K562 (cell line): Measurements from ENCODE around the gene SGK1. TPM values are rescaled to one million over a fixed set of nuclear protein-coding genes. Genes with fewer than 3 reads are reported as not detected.

ENCODE experiments used
- ATAC-seq: fragments of 200-7000 bp; cut with Tn5 transposase; 3 replicates; pipeline ENCODE4 v1.9.1; 2020; ENCODE audit warnings: moderate library complexity
- BruUV-seq: library from RNA; stranded (reverse); fragments of 400-500 nt; replicated peaks from 2 replicates; lab custom pipeline; 2021; lab: Mats Ljungman, UMichigan
- CTCF ChIA-PET: fragments of 300-600 bp; formaldehyde crosslinking; extraction: SDS; loops from one replicate; lab custom pipeline; 2021; ENCODE audit warnings: low intra/inter-chr PET ratio; lab: Yijun Ruan, JAX
- POLR2A ChIA-PET: fragments of 300-600, 350-650 bp; sonication (Branson Sonifier 250); formaldehyde crosslinking; extraction: SDS; loops from one replicate; lab custom pipeline; 2021; ENCODE audit warnings: antibody characterized with exemption, inconsistent platforms; lab: Yijun Ruan, JAX
- DNase-seq, 4 experiments: peaks; one replicate each; pipeline versions ENCODE4 v3.0.0 to v3.0.0-alpha.2; 2011 to 2018; ENCODE audit warnings: low spot score in 3 of 4, mixed read lengths in 3 of 4; ENCODE audit errors: extremely low read depth in 1 of 4
- FAIRE-seq: peaks from 2 replicates; lab custom pipeline; 2011; peaks lifted over from hg19 to GRCh38; lab: Jason Lieb, UNC
- H2AFZ ChIP-seq: 2 replicates; pipeline ENCODE4 v1.6.0; 2011; ENCODE audit warnings: low read depth, low read length, control low read depth, inconsistent platforms
- H3K27ac ChIP-seq: fragments of 200-600 bp; 3 replicates; pipeline ENCODE4 v1.8.0; 2011; ENCODE audit warnings: low read depth, mild to moderate bottlenecking, control low read depth, inconsistent platforms, low read length, moderate library complexity, mixed read lengths; ENCODE audit errors: extremely low read depth
- H3K27me3 ChIP-seq, 2 experiments: fragments of 300-600 bp in 1 of 2; 2 replicates in 1 of 2; 3 replicates in 1 of 2; pipeline versions ENCODE4 v1.6.0 to v1.8.0; 2011; ENCODE audit warnings: inconsistent platforms in 2 of 2, low read length in 2 of 2, mild to moderate bottlenecking in 1 of 2, mixed read lengths in 1 of 2, moderate library complexity in 1 of 2; ENCODE audit not compliant: control insufficient read depth in 2 of 2, insufficient read depth in 2 of 2
- H3K36me3 ChIP-seq: fragments of 300-600 bp; 3 replicates; pipeline ENCODE4 v1.8.0; 2011; ENCODE audit warnings: mild to moderate bottlenecking, low read length, inconsistent platforms; ENCODE audit not compliant: control insufficient read depth, insufficient read depth
- H3K4me1 ChIP-seq, 2 experiments: fragments of 200-600 bp in 1 of 2; replicated peaks in 1 of 2; 2 replicates in 1 of 2; 3 replicates in 1 of 2; pipeline versions ENCODE4 v1.5.1 to v1.8.0; 2011; ENCODE audit warnings: inconsistent platforms in 2 of 2, low read length in 2 of 2, mild to moderate bottlenecking in 1 of 2, mixed read lengths in 1 of 2, moderate library complexity in 1 of 2; ENCODE audit not compliant: control insufficient read depth in 2 of 2, insufficient read depth in 2 of 2
- H3K4me2 ChIP-seq: 2 replicates; pipeline ENCODE4 v1.6.1; 2011; ENCODE audit warnings: low read length, control low read depth, inconsistent platforms, mixed read lengths; ENCODE audit not compliant: insufficient read depth
- H3K4me3 ChIP-seq: fragments of 200-600 bp; sonication (generic), shearing (Covaris generic); 2 replicates; pipeline ENCODE4 v1.5.1; 2016; ENCODE audit warnings: control low read depth, inconsistent platforms
- H3K79me2 ChIP-seq: fragments of 200-600 bp; 3 replicates; pipeline ENCODE4 v1.8.0; 2011; ENCODE audit warnings: low read length, inconsistent platforms; ENCODE audit not compliant: control insufficient read depth, insufficient read depth
- H3K9ac ChIP-seq, 2 experiments: 2 replicates each; pipeline versions ENCODE4 v1.6.0 to v1.6.1; 2011; ENCODE audit warnings: low read depth in 2 of 2, low read length in 2 of 2, control low read depth in 1 of 2, inconsistent platforms in 1 of 2, mild to moderate bottlenecking in 1 of 2, mixed read lengths in 1 of 2; ENCODE audit not compliant: insufficient read depth in 1 of 2
- H3K9me1 ChIP-seq: one replicate; pipeline ENCODE4 v1.6.0; 2011; ENCODE audit warnings: inconsistent platforms, mild to moderate bottlenecking, low read length, moderate library complexity; ENCODE audit not compliant: control insufficient read depth, insufficient read depth
- H3K9me3 ChIP-seq: replicated peaks from 2 replicates; pipeline ENCODE4 v1.5.1; 2011; ENCODE audit warnings: low read depth, low read length, inconsistent platforms; ENCODE audit not compliant: control insufficient read depth, insufficient read depth
- H4K20me1 ChIP-seq: replicated peaks from 2 replicates; pipeline ENCODE4 v1.6.1; 2011; ENCODE audit warnings: low read length, inconsistent platforms, mixed read lengths; ENCODE audit not compliant: control insufficient read depth, insufficient read depth
- ARNT ChIP-seq, 2 experiments: fragments of 450-650 bp; IDR thresholded peaks; 2 replicates each; pipeline ENCODE4 v1.6.1; 2016; ENCODE audit warnings: mild to moderate bottlenecking in 1 of 2
- CBX2 ChIP-seq: fragments of 200-600 bp; sonication (generic); IDR thresholded peaks from one replicate; pipeline ENCODE4 v1.6.1; 2012; ENCODE audit warnings: mild to moderate bottlenecking, low read length, inconsistent platforms; ENCODE audit not compliant: insufficient read depth, poor library complexity, severe bottlenecking
- CEBPZ ChIP-seq: fragments of 150-350 bp; IDR thresholded peaks from 2 replicates; pipeline ENCODE4 v1.6.1; 2014; ENCODE audit warnings: low read depth, mild to moderate bottlenecking, low read length, borderline replicate concordance
- CUX1 ChIP-seq: fragments of 200-800 bp; sonication (Bioruptor generic); IDR thresholded peaks from 2 replicates; pipeline ENCODE4 v1.6.1; 2016; ENCODE audit warnings: missing genetic modification characterization, missing compliant biosample characterization
- FOXP1 ChIP-seq: sonication (generic); formaldehyde crosslinking; IDR thresholded peaks from 2 replicates; pipeline ENCODE4 v1.8.0; 2022; ENCODE audit warnings: mild to moderate bottlenecking, missing genetic modification reagents
- HIVEP1 ChIP-seq: fragments of 250-450 bp; sonication (Bioruptor Pico); IDR thresholded peaks from 2 replicates; pipeline ENCODE4 v1.4.0; 2020; ENCODE audit warnings: mild to moderate bottlenecking
- SMARCA4 ChIP-seq: fragments of 450-650 bp; IDR thresholded peaks from 2 replicates; pipeline ENCODE4 v1.6.1; 2016
- TBL1XR1 ChIP-seq, 2 experiments: IDR thresholded peaks; 2 replicates each; pipeline ENCODE4 v1.6.1; 2012; ENCODE audit warnings: improper control_type of control experiment in 2 of 2, low read length in 2 of 2, mild to moderate bottlenecking in 1 of 2
- ZHX1 ChIP-seq: fragments of 150-350 bp; conservative IDR thresholded peaks from 2 replicates; pipeline ENCODE4 v1.6.1; 2014; ENCODE audit warnings: low read length
- WGBS: fragments of 100-300 bp; shearing (Covaris generic); methylation state at CpG from one replicate; pipeline ENCODE4 v1.1.6; 2016; ENCODE audit warnings: low coverage, mixed read lengths; ENCODE audit not compliant: insufficient coverage; ENCODE audit errors: missing lambda C conversion rate; 5-methylcytosine and 5-hydroxymethylcytosine counted together
- in situ Hi-C: fragments of 300-500 bp; cut with MboI; formaldehyde crosslinking; loops from 4 replicates; pipeline ENCODE4 v1.15.0; 2018; ENCODE audit warnings: inconsistent platforms, mixed read lengths
- intact Hi-C: fragments of 100-400 bp; cut with micrococcal nuclease; formaldehyde crosslinking; loops from 2 replicates; pipeline ENCODE4 v1.14.2; 2022
- polyA plus RNA-seq, 8 experiments: library from polyadenylated mRNA; depleted of rRNA in 4 of 8; stranded (reverse) in 5 of 8; unstranded in 3 of 8; fragments of >200 nt; fragmentation: Nextera tagmentation in 2 of 8; fragmentation: Illumina TruSeq in 1 of 8; extraction: Ambion mirVana in 2 of 8; extraction: Trizol in 1 of 8; gene quantifications; 2 replicates each; pipeline versions ENCODE4 v1.2.1 to v1.2.3, GENCODE V29; 2011 to 2014; ENCODE audit warnings: inconsistent platforms in 1 of 8, missing spikeins in 1 of 8
- total RNA-seq, 7 experiments: library from RNA; depleted of rRNA in 6 of 7; stranded (reverse); fragments of >200 nt in 6 of 7; fragmentation: Illumina TruSeq in 2 of 7; extraction: Trizol in 2 of 7; gene quantifications; 2 replicates each; pipeline versions ENCODE4 v1.2.1 to v1.2.3, GENCODE V29; 2011 to 2021; ENCODE audit warnings: low replicate concordance in 1 of 7
- TF ChIP-seq, protein P1 (sequence below): sonication (generic); formaldehyde crosslinking; IDR thresholded peaks from 2 replicates; pipeline ENCODE4 v1.9.0; 2022; ENCODE audit warnings: mild to moderate bottlenecking, missing genetic modification reagents

The SGK1 gene
- total and polyA plus RNA-seq, 9 of the 15 experiments (the other 6 are each of a cell fraction or from before 2014, with no cell fraction given) = 3.5 to 7.2 (median 3.9) TPM

DNA sequence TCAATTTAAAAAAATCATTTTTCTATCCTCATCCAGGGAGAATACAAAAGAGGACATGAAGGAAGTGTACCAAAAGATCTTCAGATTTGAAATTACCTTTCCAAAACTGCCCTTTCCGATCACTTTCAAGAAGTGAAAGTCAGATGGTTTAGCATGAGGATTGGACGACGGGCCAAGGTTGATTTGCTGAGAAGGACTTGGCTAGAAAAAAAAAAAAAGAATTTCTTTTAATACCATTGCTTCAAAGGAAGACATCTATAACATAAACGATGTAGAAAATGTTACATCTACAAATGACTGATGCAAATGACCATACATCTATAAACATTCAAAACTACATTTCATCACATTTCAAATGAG, 144.6 kb downstream of the SGK1 start:
- peaks cover 38% of the 10 kb centered on the region for H3K36me3 ChIP-seq
- H3K4me2 ChIP-seq = no peak overlapping the region
- no peak overlapping the region for H3K9ac ChIP-seq
- H3K9me3 ChIP-seq = no peaks in the 10 kb centered on the region
- ChIA-PET CTCF (interaction anchor here (0.5 to 4.1 kb wide), 8 partner anchors 34 to 829 kb away, joined by 3 to 53 read pairs (median 10); no protein-coding TSS in a partner anchor), POLR2A (interaction anchor here (0.6 to 1.6 kb wide), 22 partner anchors 8 to 1231 kb away, joined by 3 to 9 read pairs (median 4); no protein-coding TSS in a partner anchor)
- H3K27me3 ChIP-seq = no peaks in the 10 kb centered on the region
- ATAC-seq = no peak
- no peak for DNase-seq
- in situ Hi-C loops (loop anchor here (5.0 to 25.0 kb wide), 2 partner anchors 649 to 1264 kb away; no protein-coding TSS in a partner anchor), intact Hi-C loops (loop anchor here (10.0 kb wide), 2 partner anchors 201 to 1261 kb away; no protein-coding TSS in a partner anchor)
- no peaks in the 10 kb centered on the region for H3K9me1 ChIP-seq
- BruUV-seq = no TSS peak
- no peaks in the 10 kb centered on the region for H4K20me1 ChIP-seq
- WGBS = 62% methylated on average over 4 of the region's 4 CpGs
- no peak overlapping the region for H3K27ac ChIP-seq
- FAIRE-seq = no peak
- peaks cover 5% of the 10 kb centered on the region for H3K79me2 ChIP-seq
- no peak overlapping the region for H2AFZ ChIP-seq
- peaks cover 5 to 16% of the 10 kb centered on the region in 2 experiments; a peak in 4 of 5 replicates for H3K4me1 ChIP-seq
- no peak overlapping the region for H3K4me3 ChIP-seq
- TF ChIP-seq HIVEP1 (CRISPR knock-in tag) (no peak), FOXP1 (no peak), ZHX1 (no peak), SMARCA4 (no peak), CBX2 (no peak), CUX1 (CRISPR knock-in tag) (no peak), CEBPZ (no peak), TBL1XR1 (IDR thresholded peaks at IDR 0.05; ENCODE audit: low read length in 2 of 2) (no peak), ARNT (IDR thresholded peaks at IDR 0.05) (no peak)
- TF ChIP-seq, protein P1, sequence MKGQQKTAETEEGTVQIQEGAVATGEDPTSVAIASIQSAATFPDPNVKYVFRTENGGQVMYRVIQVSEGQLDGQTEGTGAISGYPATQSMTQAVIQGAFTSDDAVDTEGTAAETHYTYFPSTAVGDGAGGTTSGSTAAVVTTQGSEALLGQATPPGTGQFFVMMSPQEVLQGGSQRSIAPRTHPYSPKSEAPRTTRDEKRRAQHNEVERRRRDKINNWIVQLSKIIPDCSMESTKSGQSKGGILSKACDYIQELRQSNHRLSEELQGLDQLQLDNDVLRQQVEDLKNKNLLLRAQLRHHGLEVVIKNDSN (CRISPR knock-in tag) = no peak
